Left renal cortex interstitium (tissue), 4 donors: Measurements from ENCODE around the gene CPVL. TPM values are rescaled to one million over a fixed set of nuclear protein-coding genes. Genes with fewer than 3 reads are reported as not detected.

Experiments
- DNase-seq, 4 donors: peaks; one replicate each; pipeline ENCODE4 v3.0.0-alpha.2; 2013; ENCODE audit warnings: low read depth in 4 of 4, low spot score in 2 of 4, missing footprints in 1 of 4
- polyA plus RNA-seq, 4 donors: library from polyadenylated mRNA; unstranded; fragments of 120-200 nt; gene quantifications; one replicate each; pipeline ENCODE4 v1.2.1, GENCODE V29; 2013; ENCODE audit not compliant: insufficient read length in 4 of 4

CPVL gene
- polyA plus RNA-seq, 4 donors, result 47.4 to 74.9 (median 61.5) TPM

DNA sequence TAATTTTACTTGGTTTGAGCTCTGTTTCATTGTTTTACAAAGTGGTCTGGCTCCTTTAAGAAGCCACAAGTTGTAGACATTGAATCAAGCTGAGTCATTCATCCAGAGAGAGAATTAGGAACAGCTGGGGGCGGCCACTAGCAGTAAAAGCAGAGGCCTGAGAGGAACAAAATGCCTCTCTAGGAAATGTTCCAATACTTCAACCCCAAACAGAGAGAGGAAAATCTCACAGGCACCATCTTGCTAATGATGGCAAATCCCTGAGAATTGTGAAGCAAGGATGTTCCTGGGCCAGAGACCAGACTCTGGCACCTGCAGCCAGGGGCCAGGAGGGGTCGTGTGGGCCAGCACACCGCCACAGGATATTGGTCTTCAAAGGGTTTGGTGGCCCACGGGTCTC lies 161.7 kb downstream of the CPVL start:
- DNase-seq, result no peak

DNA sequence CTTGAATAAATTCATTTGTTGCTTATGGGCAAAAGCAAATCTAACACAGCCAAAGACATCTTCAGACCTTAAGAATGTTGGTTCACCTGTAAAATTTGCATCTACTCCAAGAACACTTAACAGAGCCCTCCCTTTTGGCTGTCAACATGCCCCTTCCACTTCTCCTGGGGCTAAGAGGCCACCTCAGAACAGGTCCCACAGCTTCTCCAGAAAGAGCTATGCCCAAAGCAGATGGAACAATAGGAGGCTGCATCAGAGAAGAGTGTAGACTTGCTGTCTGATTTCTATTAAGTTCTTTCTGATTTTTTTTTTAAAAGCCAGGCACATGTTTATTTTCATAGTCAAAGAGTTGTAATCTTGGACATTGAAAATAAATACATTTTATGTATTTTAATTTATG lies 162.1 kb downstream of the CPVL start:
- DNase-seq, result no peak

- no peak for DNase-seq
Observed at GRCh38 chr7:28983396-28984190, 162.7 kb downstream of the CPVL start.

- DNase-seq, result no peak
Observed at GRCh38 chr7:28981161-28981465, 165.2 kb downstream of the CPVL start.

- no peak for DNase-seq
Observed at GRCh38 chr7:28980451-28981160, 165.7 kb downstream of the CPVL start.

GRCh38 chr7:28979776-28980175 lies 166.6 kb downstream of the CPVL start:
- no peak for DNase-seq

GRCh38 chr7:28977881-28978280 lies 168.5 kb downstream of the CPVL start:
- no peak for DNase-seq

- DNase-seq, result no peak
Observed at GRCh38 chr7:28976022-28976421, 170.3 kb downstream of the CPVL start.

DNA sequence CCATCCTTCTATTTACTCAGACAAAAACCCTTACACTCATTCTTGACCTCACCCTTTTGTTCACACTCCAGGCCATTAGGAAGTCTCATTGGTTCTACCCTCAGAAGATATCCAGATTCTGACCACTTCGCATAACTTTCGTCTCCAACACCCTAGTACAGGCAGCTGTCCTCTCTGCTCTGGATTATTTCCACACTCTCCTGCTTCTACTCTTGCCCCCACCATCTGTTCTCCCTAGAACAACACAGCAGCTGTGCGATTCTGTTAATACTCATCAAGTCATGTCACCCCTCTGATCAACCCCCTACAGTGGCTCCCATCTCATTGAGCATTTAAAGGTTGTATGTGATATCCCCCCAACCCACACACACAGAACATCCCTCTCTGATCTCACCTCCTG lies 172.7 kb downstream of the CPVL start:
- DNase-seq, result no peak

- DNase-seq, result no peak
Observed at GRCh38 chr7:28964056-28964455, 182.3 kb downstream of the CPVL start.

- no peak for DNase-seq
Observed at GRCh38 chr7:28961972-28962371, 184.4 kb downstream of the CPVL start.

- no peak for DNase-seq
Observed at GRCh38 chr7:28960071-28960840, 186.1 kb downstream of the CPVL start.

- DNase-seq, result no peak
Observed at GRCh38 chr7:28958980-28959347, 187.4 kb downstream of the CPVL start.

GRCh38 chr7:28958235-28958979 lies 187.9 kb downstream of the CPVL start, which contains the start of gene TRIL:
TRIL (minus strand) TSS chr7:28958330; CDS start chr7:28958046, 284 bp downstream.
- DNase-seq, result peak in 2 of 4 donors; percentile 75 to 77

DNA sequence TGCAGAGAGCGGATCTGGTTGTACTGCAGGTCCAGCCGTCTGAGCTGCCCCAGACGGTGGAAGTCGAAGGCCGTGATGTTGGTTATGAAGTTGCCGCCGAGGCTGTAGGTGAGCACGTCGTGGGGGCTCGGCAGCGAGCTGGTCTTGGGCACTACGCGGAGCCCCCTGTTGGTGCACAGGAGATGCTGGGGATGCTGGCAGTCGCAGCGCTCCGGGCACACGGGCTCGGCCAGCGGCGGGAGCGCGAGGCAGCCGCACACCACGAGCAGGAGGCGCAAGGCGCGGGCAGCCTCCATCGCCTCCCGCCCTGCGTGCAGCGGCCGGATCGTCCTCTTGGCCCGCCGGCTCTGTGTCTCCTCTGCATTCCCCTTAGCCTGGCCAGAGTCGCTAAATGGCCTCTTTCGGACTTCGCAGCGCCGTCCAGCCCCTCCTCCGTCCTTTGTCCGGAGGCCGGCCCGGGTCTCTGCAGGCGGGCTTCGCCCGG lies 188.5 kb downstream of the CPVL start:
- no peak for DNase-seq

- no peak for DNase-seq
Observed at GRCh38 chr7:28957064-28957750, 189.1 kb downstream of the CPVL start.

- peak in 2 of 4 donors; percentile 65 to 75 for DNase-seq
Observed at GRCh38 chr7:28956608-28957063, 189.7 kb downstream of the CPVL start.

DNA sequence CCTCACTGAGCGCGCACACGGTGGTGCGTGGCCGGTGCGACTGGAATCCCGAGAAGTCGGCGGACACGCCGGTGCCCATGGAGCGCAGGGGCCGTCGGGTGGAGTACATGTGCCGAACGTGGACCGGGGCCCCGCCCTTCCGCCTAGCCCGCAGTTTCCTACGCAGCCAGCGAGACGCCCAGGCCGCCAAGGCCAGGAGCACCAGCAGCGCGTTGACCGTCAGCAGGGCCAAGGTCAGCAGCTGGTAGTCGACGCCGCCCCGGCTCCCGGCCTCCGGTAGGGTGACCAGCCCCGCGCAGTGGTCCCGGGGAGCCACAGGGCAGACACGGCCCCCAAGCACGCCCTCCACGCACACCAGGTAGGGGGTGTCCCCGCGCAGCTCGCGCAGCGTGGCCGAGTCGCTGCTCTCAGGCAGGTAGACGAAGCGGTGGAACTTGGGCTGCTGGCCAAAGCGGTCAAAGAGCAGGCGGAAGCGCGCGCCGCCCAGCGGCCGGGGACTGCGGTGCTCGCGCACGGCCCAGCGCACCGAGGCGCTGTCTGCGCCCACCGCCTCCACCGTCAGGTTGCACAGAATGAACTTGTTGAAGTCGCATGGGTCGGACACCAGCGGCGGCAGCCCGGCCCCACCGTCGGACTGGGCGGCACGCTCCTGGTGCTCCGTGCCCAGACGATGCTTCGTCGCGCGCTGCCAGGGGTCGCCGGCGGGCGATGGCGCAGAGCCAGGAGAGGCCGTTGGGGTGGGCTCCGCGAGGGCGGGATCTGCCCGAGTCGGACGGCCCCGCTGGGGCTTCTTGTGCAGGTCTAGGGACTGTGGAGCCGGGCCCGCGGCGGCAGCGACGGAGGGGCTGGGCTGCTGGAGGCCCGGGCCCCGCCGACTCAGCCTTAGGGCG lies 190.4 kb downstream of the CPVL start:
- DNase-seq, result peak in 2 of 4 donors; percentile 72 to 75

DNA sequence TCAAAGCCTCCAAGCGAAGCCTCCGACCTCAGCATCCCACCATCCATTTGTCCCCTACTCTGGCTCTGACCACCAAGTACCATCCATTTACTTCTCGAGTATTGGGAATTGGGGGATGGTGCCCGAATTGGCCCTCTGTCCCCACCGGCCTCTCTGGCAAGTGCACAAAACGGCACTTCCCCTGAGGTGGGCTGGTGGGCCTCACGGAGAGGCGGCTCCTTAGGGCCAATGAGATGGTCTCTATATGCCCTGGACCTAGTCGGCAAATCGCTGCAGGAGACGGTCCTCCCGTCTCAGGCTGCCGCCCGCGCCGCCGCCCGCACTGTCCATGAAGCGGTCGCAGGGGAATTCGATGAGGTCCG lies 191.0 kb downstream of the CPVL start:
- DNase-seq, result no peak
